ENCODE results near the gene LRRC8C.

- TF ChIP-seq EZH2 (IDR thresholded peaks at IDR 0.05; ENCODE audit: borderline replicate concordance) (no peak), CTCF (IDR thresholded peaks at IDR 0.05; ENCODE audit: poor library complexity) (no peak)
Measured at GRCh38 chr1:89739013-89739843, 106.3 kb downstream of the LRRC8C start.

Data from hepatocyte (in vitro differentiated cells).